Gastroesophageal sphincter (tissue), 4 donors: Measurements from ENCODE around the gene CSNK1G1. TPM values are rescaled to one million over a fixed set of nuclear protein-coding genes. Genes with fewer than 3 reads are reported as not detected.
A peak's percentile ranks its signal among the peaks of the same experiment; 100 is the strongest.

Experiments used
- ATAC-seq: fragments of 150-250 bp; one replicate; pipeline ENCODE4 v1.9.1; 2016; ENCODE audit warnings: mild to moderate bottlenecking, moderate library complexity
- H3K27ac ChIP-seq, 4 donors: fragments of 200-600 bp; sonication (generic) in 3 of 4; 1 replicate in 3 of 4; 2 replicates in 1 of 4; pipeline ENCODE4 v1.5.1; 2016 to 2019
- H3K27me3 ChIP-seq: fragments of 200-600 bp; sonication (generic); one replicate; pipeline ENCODE4 v1.5.1; 2019
- H3K36me3 ChIP-seq, 2 donors: fragments of 200-600 bp; sonication (generic); one replicate each; pipeline ENCODE4 v1.5.1; 2019; ENCODE audit warnings: control low read depth in 1 of 2
- H3K4me1 ChIP-seq, 3 donors: fragments of 200-600 bp; sonication (generic); 1 replicate in 2 of 3; 2 replicates in 1 of 3; pipeline ENCODE4 v1.5.1; 2016 to 2019; ENCODE audit warnings: control low read depth in 2 of 3
- H3K4me3 ChIP-seq, 2 donors: fragments of 200-600 bp; sonication (generic); one replicate each; pipeline ENCODE4 v1.5.1; 2019; ENCODE audit warnings: mild to moderate bottlenecking in 1 of 2, moderate library complexity in 1 of 2
- H3K9me3 ChIP-seq, 3 donors: fragments of 200-600 bp; sonication (generic); one replicate each; pipeline ENCODE4 v1.5.1; 2017 to 2019; ENCODE audit warnings: control low read depth in 2 of 3
- EP300 ChIP-seq: sonication (generic); formaldehyde crosslinking; IDR thresholded peaks from one replicate; pipeline ENCODE4 v1.6.1; 2017; ENCODE audit warnings: antibody characterized with exemption, mild to moderate bottlenecking
- POLR2A ChIP-seq, 2 donors: fragments of 450-650 bp; IDR thresholded peaks; one replicate each; pipeline ENCODE4 v1.6.1; 2017; ENCODE audit warnings: antibody characterized with exemption in 2 of 2, mild to moderate bottlenecking in 2 of 2, moderate library complexity in 1 of 2
- POLR2AphosphoS5 ChIP-seq: sonication (generic); formaldehyde crosslinking; IDR thresholded peaks from one replicate; pipeline ENCODE4 v1.6.1; 2017; ENCODE audit warnings: antibody characterized with exemption
- WGBS, 2 donors: methylation state at CpG; one replicate each; pipeline ENCODE4 v1.1.5; 2018; ENCODE audit warnings: low coverage in 1 of 2; 5-methylcytosine and 5-hydroxymethylcytosine counted together
- total RNA-seq, 4 donors: library from RNA; depleted of rRNA; stranded (reverse); fragments of >200 nt; gene quantifications; one replicate each; pipeline ENCODE4 v1.1.0, GENCODE V29; 2016
- TF ChIP-seq, protein P1 (sequence below), 4 experiments: fragments of 200-600 bp in 2 of 4; fragments of 450-650 bp in 2 of 4; sonication (generic) in 1 of 4; IDR thresholded peaks; one replicate each; pipeline ENCODE4 v1.5.1; 2017 to 2019; ENCODE audit warnings: antibody characterized with exemption in 4 of 4, mild to moderate bottlenecking in 2 of 4, moderate library complexity in 2 of 4

CSNK1G1 gene
- total RNA-seq, 4 donors from 2014 or later, result 9.2 to 67.0 (median 11.9) TPM

DNA sequence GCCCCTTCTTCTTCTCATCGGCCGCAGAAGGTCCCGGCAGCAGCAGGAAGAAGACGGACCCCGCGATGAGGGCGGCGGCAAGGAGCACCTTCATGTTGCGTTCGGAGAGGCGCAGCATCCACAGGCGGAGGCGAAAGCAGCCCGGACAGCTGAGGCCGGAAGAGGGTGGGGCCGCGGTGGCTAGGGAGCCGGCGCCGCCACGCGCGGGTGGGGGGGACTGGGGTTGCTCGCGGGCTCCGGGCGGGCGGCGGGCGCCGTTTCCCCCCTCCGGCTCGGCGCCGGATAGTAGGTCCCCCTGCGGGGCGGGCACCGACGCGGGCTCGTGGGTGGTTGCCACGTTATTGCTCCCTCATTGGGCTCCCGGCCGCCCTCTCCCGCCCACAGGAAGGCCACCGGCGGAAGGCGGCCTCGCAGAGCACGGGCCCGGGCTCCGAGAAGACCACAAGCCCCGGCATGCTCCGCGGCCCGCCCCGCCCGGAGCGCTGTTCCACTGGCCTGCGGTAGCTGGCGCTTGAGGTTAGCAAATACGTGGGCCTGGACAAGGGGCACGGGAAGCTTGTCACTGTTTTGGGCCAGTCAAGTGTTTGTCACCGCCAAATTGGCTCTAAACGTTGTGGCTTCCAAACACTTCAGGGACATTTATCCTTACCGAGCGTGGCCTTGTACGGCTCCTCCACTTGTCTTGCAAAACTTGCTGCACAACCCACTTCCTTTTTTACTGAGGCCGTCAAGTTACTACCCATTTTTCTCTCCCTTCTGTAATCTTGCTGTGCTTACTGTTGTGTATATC lies 192.9 kb downstream of the CSNK1G1 start, which contains the start of gene PPIB:
TSS of gene PPIB (minus strand) at position 154 of the 790 bp plus-strand sequence. CDS start at position 118, 36 bp downstream.
- Histone ChIP-seq H3K9me3 (no peaks in the 10 kb centered on the region), H3K4me1 (peaks cover 3 to 52% (median 17%) of the 10 kb centered on the region in 3 donors)
- 2 to 5% methylated on average over 6 to 8 of the region's 69 CpGs for WGBS, 2 donors

DNA sequence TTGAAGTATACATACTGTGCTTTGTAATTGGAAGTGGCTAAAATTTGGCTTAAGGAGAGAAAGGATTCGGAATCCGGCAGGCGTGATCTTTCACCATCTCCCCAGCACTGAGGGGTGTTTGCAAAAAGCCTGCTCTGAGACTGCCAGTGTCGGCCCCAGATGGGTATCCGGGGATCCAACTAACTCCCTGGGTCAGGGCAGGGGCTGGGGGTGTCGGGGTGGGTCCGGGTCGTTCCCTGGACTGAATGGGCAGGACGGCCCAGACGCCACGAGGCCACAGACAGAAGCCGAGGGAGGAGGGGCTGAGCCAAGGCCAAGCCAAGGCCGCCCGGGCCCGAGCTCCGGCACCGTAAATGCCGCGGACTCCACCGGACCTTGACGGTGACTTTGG lies 193.5 kb downstream of the CSNK1G1 start:
- TF ChIP-seq POLR2AphosphoS5 (no peak), EP300 (no peak), POLR2A (IDR thresholded peaks at IDR 0.05) (no peak)
- TF ChIP-seq, protein P1, sequence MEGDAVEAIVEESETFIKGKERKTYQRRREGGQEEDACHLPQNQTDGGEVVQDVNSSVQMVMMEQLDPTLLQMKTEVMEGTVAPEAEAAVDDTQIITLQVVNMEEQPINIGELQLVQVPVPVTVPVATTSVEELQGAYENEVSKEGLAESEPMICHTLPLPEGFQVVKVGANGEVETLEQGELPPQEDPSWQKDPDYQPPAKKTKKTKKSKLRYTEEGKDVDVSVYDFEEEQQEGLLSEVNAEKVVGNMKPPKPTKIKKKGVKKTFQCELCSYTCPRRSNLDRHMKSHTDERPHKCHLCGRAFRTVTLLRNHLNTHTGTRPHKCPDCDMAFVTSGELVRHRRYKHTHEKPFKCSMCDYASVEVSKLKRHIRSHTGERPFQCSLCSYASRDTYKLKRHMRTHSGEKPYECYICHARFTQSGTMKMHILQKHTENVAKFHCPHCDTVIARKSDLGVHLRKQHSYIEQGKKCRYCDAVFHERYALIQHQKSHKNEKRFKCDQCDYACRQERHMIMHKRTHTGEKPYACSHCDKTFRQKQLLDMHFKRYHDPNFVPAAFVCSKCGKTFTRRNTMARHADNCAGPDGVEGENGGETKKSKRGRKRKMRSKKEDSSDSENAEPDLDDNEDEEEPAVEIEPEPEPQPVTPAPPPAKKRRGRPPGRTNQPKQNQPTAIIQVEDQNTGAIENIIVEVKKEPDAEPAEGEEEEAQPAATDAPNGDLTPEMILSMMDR (IDR thresholded peaks at IDR 0.05), result no peak
- H3K36me3 ChIP-seq, result peaks cover 0 to 39% of the 10 kb centered on the region in 2 donors
- peak overlapping the region; percentile 57 to 81 for H3K4me3 ChIP-seq
- 0 to 7% methylated on average over 3 to 9 of the region's 21 CpGs for WGBS, 2 donors
- H3K9me3 ChIP-seq, result no peaks in the 10 kb centered on the region
- no peaks in the 10 kb centered on the region for H3K27me3 ChIP-seq
- peak; percentile 54 for ATAC-seq
- H3K4me1 ChIP-seq, result peaks cover 3 to 56% (median 17%) of the 10 kb centered on the region in 3 donors
- H3K27ac ChIP-seq, result peak overlapping the region; percentile 32 to 91 (median 89)

More for the DNA sequence above, 192.9 kb downstream of the CSNK1G1 start, which contains the start of gene PPIB:
- peak; percentile 98 for ATAC-seq
- TF ChIP-seq, protein P1 (IDR thresholded peaks at IDR 0.05), result peak in 2 of 4 experiments; percentile 40 to 64
- TF ChIP-seq EP300 (no peak), POLR2AphosphoS5 (peak; percentile 87), POLR2A (IDR thresholded peaks at IDR 0.05) (peak; percentile 66 to 72)
- Histone ChIP-seq H3K36me3 (peaks cover 0 to 33% of the 10 kb centered on the region in 2 donors), H3K4me3 (peak within 1 kb of the TSS; percentile 57 to 81), H3K27ac (peak within 1 kb of the TSS; percentile 50 to 91 (median 89)), H3K27me3 (no peaks in the 10 kb centered on the region)

DNA sequence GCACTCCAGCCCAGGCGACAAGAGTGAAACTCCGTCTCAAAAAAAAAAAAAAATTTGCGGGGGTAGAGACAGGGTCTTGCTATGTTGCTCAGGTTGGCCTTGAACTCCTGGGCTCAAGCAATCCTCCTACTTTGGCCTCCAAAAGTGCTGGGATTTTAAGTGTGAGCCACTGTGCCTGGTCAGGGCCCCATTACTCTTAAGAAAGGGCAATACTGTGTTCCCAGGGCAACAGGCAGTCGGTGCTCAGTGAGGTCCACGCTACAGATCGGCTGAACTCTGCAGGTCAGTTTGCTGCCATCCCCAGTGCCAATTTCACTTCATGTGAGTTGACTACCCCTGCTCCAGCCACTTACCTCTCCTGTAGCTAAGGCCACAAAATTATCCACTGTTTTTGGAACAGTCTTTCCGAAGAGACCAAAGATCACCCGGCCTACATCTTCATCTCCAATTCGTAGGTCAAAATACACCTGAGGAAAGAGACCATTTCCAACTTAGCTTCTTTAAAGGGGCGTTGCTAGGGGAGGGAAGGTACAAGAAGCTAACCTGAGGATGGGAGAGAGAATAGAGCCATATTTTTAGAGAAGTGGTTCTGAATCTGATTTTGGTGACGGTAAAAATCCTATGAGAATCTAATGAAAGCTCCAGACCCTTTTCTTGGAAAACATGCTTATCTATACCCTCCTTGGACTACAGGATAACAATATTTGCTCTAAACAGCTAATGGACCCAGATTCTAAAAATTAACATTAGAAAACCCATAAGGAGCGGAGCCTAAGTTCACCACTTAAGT lies 194.1 kb downstream of the CSNK1G1 start:
- no peak for ATAC-seq
- WGBS, 2 donors, result 44 to 52% methylated on average over 5 to 10 of the region's 12 CpGs
- Histone ChIP-seq H3K27me3 (no peaks in the 10 kb centered on the region), H3K9me3 (no peaks in the 10 kb centered on the region), H3K27ac (peak overlapping the region in 3 of 4 donors; percentile 89 to 91 (median 89)), H3K4me3 (peak overlapping the region; percentile 57 to 81), H3K4me1 (peaks cover 3 to 56% (median 17%) of the 10 kb centered on the region in 3 donors), H3K36me3 (peaks cover 0 to 45% of the 10 kb centered on the region in 2 donors)
- TF ChIP-seq EP300, result no peak
- no peak for TF ChIP-seq POLR2A (IDR thresholded peaks at IDR 0.05)
- TF ChIP-seq POLR2AphosphoS5, result no peak
- TF ChIP-seq, protein P1 (IDR thresholded peaks at IDR 0.05), result no peak

DNA sequence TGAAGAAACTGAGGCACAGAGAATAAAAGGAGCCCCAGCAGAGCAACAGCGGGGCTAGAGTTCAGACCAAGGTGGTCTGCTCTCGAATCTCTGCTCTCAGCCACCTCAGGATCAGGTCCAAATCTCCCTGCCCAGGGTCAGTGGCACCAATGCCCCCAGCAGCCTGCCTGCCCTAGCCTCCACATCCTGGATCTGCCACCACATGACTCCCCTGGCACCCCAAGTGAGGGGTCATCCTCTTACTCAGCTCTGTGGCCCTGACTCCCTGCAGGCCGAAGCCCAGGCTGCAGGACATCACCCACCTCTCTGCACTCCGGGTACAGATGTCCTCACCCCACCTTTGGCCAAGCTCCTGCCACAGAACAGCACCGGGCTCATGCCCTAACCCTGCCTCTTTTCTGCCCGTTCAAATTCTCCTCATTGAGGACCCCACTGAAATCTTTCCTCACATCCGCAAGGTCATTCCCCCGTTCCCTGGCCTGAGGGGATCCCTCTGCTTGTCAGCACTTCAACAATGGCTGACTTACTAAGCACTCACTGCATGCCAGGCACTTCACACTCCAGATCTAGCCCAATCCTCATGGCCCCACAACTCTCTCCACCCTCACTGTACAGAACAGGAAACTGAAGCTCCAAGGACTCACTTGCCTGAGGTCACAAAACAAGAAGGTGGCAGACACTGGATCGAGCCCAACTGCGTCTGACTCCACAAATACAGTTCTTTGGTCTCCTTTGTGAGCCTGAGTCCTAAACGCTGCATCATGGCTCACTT lies 197.4 kb downstream of the CSNK1G1 start:
- no peaks in the 10 kb centered on the region for H3K9me3 ChIP-seq
- peaks cover 3 to 60% (median 17%) of the 10 kb centered on the region in 3 donors for H3K4me1 ChIP-seq
- ATAC-seq, result no peak
- no peak overlapping the region for H3K4me3 ChIP-seq
- TF ChIP-seq EP300 (no peak), POLR2A (IDR thresholded peaks at IDR 0.05) (no peak), POLR2AphosphoS5 (no peak)
- TF ChIP-seq, protein P1 (IDR thresholded peaks at IDR 0.05), result no peak
- peaks cover 0 to 75% of the 10 kb centered on the region in 2 donors for H3K36me3 ChIP-seq
- no peaks in the 10 kb centered on the region for H3K27me3 ChIP-seq
- no peak overlapping the region for H3K27ac ChIP-seq
- WGBS, 2 donors, result 89% methylated on average over 4 of the region's 11 CpGs; no CpG with 5 or more reads in 1 of the 2 donors
